Activated naive CD8-positive, alpha-beta T cell treated with anti-CD3 and anti-CD28 coated beads for 36 hours (primary cell): ENCODE data around the gene PTGDS. TPM values are rescaled to one million over a fixed set of nuclear protein-coding genes. Genes with fewer than 3 reads are reported as not detected.

ENCODE experiments used
- DNase-seq: peaks from one replicate; pipeline ENCODE4 v3.0.0; 2021
- H3K27ac Mint-ChIP-seq: one replicate; pipeline ENCODE4 v1.8.0; 2022; ENCODE audit warnings: mild to moderate bottlenecking, moderate library complexity, mixed read lengths
- H3K27me3 Mint-ChIP-seq: one replicate; pipeline ENCODE4 v1.8.0; 2022; ENCODE audit warnings: mild to moderate bottlenecking, mixed read lengths
- H3K36me3 Mint-ChIP-seq: one replicate; pipeline ENCODE4 v1.8.0; 2021; ENCODE audit warnings: mild to moderate bottlenecking, mixed read lengths
- H3K4me1 Mint-ChIP-seq: one replicate; pipeline ENCODE4 v1.8.0; 2021; ENCODE audit warnings: mixed read lengths
- H3K4me3 Mint-ChIP-seq: one replicate; pipeline ENCODE4 v1.8.0; 2022; ENCODE audit warnings: mild to moderate bottlenecking, moderate library complexity, mixed read lengths
- H3K9me3 Mint-ChIP-seq: one replicate; pipeline ENCODE4 v1.8.0; 2022; ENCODE audit warnings: mixed read lengths
- total RNA-seq, 2 experiments: library from RNA; stranded (reverse); gene quantifications; one replicate each; pipeline ENCODE4 v1.2.3, GENCODE V29; 2021

Gene PTGDS
- total RNA-seq, 2 experiments from 2014 or later: not detected

DNA sequence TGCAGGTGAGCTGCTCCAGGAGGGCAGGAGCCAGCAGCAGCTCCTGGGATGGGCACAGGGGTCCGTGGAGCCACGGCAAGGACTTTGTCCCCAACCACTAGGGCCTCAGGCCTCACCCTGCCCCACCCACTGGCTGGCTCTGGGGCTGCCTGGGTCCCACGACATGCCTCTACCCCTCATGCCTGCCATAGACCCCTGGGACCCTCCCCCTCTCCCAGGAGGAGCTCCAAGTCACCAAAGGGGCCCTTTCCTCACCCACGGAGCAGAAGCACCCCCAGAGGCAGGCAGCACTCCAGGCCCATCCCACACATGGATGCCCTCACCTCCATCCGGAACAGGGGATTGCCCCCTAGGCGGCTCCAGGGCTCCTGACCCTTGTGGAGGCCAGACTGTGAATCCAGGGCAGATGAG is 44.3 kb downstream of the PTGDS start:
- Mint-ChIP-seq H3K27me3 (no peaks in the 10 kb centered on the region), H3K4me3 (no peak overlapping the region), H3K4me1 (peaks cover under 1% of the 10 kb centered on the region), H3K36me3 (no peaks in the 10 kb centered on the region), H3K9me3 (no peaks in the 10 kb centered on the region), H3K27ac (no peak overlapping the region)
- DNase-seq: no peak

DNA sequence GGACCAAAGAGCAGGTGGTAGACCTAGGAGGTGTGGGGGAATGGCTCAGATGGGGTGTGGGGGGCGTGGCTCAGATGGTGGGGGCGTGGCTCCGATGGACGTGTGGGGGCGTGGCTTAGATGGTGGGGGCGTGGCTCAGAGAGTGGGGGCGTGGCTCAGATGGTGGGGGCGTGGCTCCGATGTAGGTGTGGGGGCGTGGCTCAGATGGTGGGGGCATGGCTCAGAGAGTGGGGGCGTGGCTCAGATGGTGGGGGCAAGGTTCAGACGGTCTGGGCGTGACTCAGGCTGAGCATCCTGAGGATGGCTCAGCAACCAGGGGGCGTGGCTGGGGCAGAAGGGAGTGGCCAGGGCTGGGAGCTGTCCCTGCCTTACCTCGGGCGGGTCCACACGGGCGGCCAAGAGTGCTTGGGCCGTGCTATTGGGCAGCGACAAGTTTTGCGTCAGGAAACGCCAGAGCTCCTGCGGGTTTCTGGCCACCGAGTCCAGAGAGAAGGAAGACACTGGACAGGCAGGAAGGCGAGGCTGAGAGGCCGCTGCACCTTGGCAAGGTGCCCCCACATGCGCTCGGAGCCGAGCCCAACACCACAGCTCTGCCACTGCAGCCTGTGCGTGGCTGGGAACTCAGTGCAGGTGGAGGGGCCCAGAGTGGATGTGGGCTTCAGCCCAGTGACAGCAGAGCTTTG is 44.8 kb downstream of the PTGDS start:
- no peaks in the 10 kb centered on the region for H3K9me3 Mint-ChIP-seq
- peaks cover 2% of the 10 kb centered on the region for H3K4me1 Mint-ChIP-seq

GRCh38 chr9:137022662-137023008 is 45.3 kb downstream of the PTGDS start:
- Mint-ChIP-seq H3K4me1 (peaks cover 4% of the 10 kb centered on the region), H3K27me3 (no peaks in the 10 kb centered on the region), H3K9me3 (no peaks in the 10 kb centered on the region), H3K36me3 (no peaks in the 10 kb centered on the region), H3K27ac (no peak overlapping the region), H3K4me3 (no peak overlapping the region)
- no peak for DNase-seq

More for the DNA sequence above, 44.8 kb downstream of the PTGDS start:
- DNase-seq: peak; percentile 76
- H3K27me3 Mint-ChIP-seq: no peaks in the 10 kb centered on the region
- no peak overlapping the region for H3K4me3 Mint-ChIP-seq
- H3K27ac Mint-ChIP-seq: no peak overlapping the region
- H3K36me3 Mint-ChIP-seq: no peaks in the 10 kb centered on the region

- no peak overlapping the region for H3K27ac Mint-ChIP-seq
- no peaks in the 10 kb centered on the region for H3K27me3 Mint-ChIP-seq
- H3K36me3 Mint-ChIP-seq: no peaks in the 10 kb centered on the region
- peaks cover 4% of the 10 kb centered on the region for H3K4me1 Mint-ChIP-seq
- no peak for DNase-seq
- H3K4me3 Mint-ChIP-seq: no peak overlapping the region
- H3K9me3 Mint-ChIP-seq: no peaks in the 10 kb centered on the region
Observed at GRCh38 chr9:137023157-137023556, 45.9 kb downstream of the PTGDS start.

GRCh38 chr9:137023583-137023991 is 46.3 kb downstream of the PTGDS start:
- no peak overlapping the region for H3K27ac Mint-ChIP-seq
- H3K27me3 Mint-ChIP-seq: no peaks in the 10 kb centered on the region
- no peak for DNase-seq

DNA sequence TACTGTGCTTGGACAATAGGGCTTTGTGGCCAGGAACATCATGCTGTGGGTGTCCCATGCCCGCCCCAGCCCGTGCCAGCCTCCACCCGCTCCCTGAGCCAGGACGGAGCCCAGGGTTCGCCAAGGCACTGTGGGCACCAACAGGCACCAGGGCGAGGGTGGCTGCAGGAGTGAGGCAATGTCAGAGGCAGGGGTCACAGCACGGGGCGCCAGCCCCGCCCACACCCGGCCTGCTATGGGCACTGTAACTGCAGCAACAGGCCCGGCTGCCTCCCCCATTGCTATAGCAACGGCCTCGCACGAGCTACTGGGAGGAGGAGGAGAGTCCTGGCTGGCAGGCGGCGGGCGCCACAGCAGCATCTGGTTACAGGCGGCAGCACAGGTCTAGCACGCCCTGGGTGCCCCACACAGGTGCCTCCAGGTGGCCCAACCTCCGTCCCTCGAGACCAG is 48.2 kb downstream of the PTGDS start:
- Mint-ChIP-seq H3K4me1 (peaks cover 20% of the 10 kb centered on the region), H3K27me3 (no peaks in the 10 kb centered on the region), H3K9me3 (no peaks in the 10 kb centered on the region), H3K4me3 (no peak overlapping the region), H3K36me3 (no peaks in the 10 kb centered on the region), H3K27ac (no peak overlapping the region)
- DNase-seq: no peak

More at GRCh38 chr9:137023583-137023991, 46.3 kb downstream of the PTGDS start:
- Mint-ChIP-seq H3K4me1 (peaks cover 4% of the 10 kb centered on the region), H3K9me3 (no peaks in the 10 kb centered on the region), H3K4me3 (no peak overlapping the region), H3K36me3 (no peaks in the 10 kb centered on the region)

DNA sequence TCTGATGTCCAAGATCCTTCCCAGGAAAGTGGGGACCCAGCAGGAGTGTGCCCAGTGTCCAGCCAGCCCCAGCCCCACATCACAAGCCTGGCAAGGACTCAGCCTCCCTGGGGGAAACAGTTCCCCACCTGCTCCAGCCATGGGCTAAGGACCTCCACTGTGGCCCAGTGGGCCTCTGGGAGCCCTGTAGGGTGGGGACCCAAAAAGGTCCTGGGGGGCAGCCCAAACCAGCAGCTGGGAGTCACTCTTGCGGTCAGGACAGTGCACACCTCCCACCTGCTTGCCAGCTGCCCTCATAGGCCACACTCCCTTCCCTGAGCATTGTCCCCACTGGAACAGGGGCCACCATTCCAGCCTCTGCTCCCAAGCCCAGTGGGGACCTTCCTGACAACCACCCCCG is 49.1 kb downstream of the PTGDS start:
- Mint-ChIP-seq H3K4me1 (peaks cover 24% of the 10 kb centered on the region), H3K36me3 (no peaks in the 10 kb centered on the region), H3K27ac (no peak overlapping the region), H3K27me3 (no peaks in the 10 kb centered on the region), H3K9me3 (no peaks in the 10 kb centered on the region), H3K4me3 (no peak overlapping the region)
- no peak for DNase-seq

GRCh38 chr9:137026828-137027227 is 49.5 kb downstream of the PTGDS start:
- Mint-ChIP-seq H3K4me1 (peaks cover 25% of the 10 kb centered on the region), H3K27ac (no peak overlapping the region)

DNA sequence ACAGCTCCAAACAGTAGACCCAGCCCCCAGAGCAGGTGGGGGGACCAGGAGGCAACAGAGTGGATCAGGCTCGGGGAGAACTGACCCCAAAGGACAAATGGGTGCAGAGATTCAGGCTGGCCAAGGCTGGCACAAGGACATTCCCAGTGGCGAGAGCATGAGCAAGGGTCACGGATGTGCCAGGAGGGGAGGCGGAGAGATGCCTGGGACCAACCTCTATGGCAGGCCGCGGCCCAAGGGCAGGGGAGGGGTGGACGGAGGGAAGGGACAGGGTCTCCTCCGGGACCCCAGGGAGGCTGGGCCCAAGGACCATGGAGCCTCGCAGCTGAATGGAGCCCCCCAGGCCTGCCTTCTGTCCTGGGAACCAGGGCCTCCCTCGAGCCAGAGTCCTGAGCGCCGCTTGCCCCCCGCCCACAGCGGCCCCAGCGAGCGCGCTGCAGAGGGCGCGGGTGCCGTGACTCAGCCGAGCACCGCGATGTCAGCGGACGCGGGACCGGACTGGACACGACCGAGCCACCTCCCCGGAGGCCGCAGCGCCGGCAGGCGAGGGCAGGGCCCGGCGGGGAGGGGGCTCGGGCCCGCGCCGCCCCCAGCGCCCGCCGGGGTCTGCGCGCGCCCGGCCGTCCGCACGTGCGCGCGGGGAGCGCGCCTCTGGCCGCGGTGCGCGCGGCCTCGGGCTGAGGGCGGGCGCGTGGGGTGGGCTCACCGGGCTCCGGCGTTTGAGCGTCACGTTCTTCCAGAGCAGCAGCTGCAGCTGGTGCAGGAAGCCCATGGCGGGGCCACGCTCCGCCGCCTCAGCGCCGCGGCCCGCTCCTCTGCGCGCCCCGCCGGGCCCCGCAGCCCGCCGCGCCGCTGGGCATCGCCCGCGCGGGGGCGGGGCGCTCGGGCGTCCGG is 50.3 kb downstream of the PTGDS start, which contains the start of gene ABCA2:
Gene ABCA2, minus strand, starts transcription at position 869 of the 894 bp plus-strand sequence. Its CDS starts 97 bp downstream, at position 772.
- Mint-ChIP-seq H3K9me3 (no peaks in the 10 kb centered on the region), H3K4me3 (peak within 1 kb of the TSS; percentile 68), H3K4me1 (peaks cover 28% of the 10 kb centered on the region), H3K27ac (no peak within 1 kb of the TSS), H3K27me3 (no peaks in the 10 kb centered on the region), H3K36me3 (no peaks in the 10 kb centered on the region)
- no peak for DNase-seq

More at GRCh38 chr9:137026828-137027227, 49.5 kb downstream of the PTGDS start:
- H3K9me3 Mint-ChIP-seq: no peaks in the 10 kb centered on the region
- no peaks in the 10 kb centered on the region for H3K36me3 Mint-ChIP-seq
- peak overlapping the region; percentile 68 for H3K4me3 Mint-ChIP-seq
- H3K27me3 Mint-ChIP-seq: no peaks in the 10 kb centered on the region
- no peak for DNase-seq

- Mint-ChIP-seq H3K36me3 (no peaks in the 10 kb centered on the region), H3K4me1 (peaks cover 28% of the 10 kb centered on the region), H3K9me3 (no peaks in the 10 kb centered on the region), H3K27me3 (no peaks in the 10 kb centered on the region), H3K27ac (no peak overlapping the region), H3K4me3 (peak overlapping the region; percentile 53)
- DNase-seq: peak; percentile 79
Observed at GRCh38 chr9:137028263-137029057, 51.2 kb downstream of the PTGDS start.

DNA sequence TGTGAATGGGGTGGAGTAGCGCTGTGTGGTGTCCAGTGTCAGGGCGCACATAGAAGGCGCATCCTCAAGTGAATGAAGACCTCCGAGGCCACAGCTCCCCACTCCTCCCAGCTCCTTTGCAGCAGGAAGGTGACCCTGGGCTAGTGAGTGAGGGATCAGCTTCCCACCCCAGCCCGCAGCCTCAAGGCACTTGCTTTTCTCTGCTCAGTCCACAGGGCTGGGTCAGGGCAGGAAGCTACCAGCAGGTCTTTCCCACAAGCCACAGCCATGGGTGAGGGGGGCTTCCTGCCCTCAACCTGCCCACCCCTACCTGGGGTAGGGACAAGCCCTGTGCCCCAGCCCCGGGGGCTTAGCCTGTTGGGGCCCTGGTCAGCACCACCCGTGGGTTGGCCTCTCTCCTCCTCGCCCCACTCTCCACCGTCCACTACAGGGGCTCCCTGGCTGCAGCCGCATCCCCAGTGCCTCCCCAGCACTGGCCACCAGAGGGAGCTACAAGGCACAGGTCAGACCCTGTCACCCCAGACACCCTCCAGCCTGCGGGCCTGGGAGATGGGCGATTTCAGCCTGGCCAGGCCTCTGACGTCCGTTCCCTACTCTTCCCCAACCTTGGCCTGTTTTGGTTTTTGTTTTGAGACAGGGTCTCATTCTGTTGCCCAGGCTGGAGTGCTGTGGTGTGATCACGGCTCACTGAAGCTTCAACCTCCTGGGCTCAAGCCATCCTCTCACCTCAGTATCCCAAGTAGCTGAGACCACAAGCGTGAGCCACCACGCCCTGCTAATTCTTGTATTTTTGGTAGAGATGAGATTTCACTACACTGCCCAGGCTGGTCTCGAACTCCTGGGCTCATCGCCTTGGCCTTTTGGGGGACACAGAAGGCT is 52.0 kb downstream of the PTGDS start:
- Mint-ChIP-seq H3K4me1 (peaks cover 32% of the 10 kb centered on the region), H3K27ac (no peak overlapping the region), H3K4me3 (peak overlapping the region; percentile 53), H3K9me3 (no peaks in the 10 kb centered on the region), H3K36me3 (no peaks in the 10 kb centered on the region), H3K27me3 (no peaks in the 10 kb centered on the region)
- peak; percentile 70 for DNase-seq

DNA sequence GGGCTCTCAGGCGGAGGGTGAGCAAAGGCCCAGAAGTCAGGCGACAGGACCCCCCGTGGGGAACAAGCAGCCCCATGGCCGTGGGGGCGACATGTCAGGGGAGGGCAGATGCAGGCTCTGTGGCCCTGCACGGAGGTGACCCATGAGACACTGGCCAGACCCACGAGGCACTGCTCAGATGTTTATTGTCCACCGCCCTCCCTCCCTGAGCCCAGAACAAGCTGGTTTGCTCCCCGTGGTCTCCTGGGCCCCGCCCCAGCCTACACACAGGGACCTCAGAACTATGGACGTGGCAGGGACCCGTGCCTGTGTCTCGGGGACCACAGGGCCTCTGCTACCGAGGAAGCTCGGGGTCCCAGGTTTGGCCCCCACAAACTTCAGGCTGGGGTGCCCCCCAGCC is 52.7 kb downstream of the PTGDS start:
- no peaks in the 10 kb centered on the region for H3K27me3 Mint-ChIP-seq
- no peak overlapping the region for H3K27ac Mint-ChIP-seq
- no peaks in the 10 kb centered on the region for H3K9me3 Mint-ChIP-seq
- no peaks in the 10 kb centered on the region for H3K36me3 Mint-ChIP-seq
- H3K4me1 Mint-ChIP-seq: peaks cover 39% of the 10 kb centered on the region
- H3K4me3 Mint-ChIP-seq: no peak overlapping the region
- no peak for DNase-seq

- peaks cover 40% of the 10 kb centered on the region for H3K4me1 Mint-ChIP-seq
Observed at GRCh38 chr9:137030538-137031527, 53.5 kb downstream of the PTGDS start.

More at GRCh38 chr9:137030538-137031527, 53.5 kb downstream of the PTGDS start:
- no peaks in the 10 kb centered on the region for H3K27me3 Mint-ChIP-seq
- no peaks in the 10 kb centered on the region for H3K9me3 Mint-ChIP-seq
- peak; percentile 47 for DNase-seq
- H3K27ac Mint-ChIP-seq: no peak overlapping the region
- H3K36me3 Mint-ChIP-seq: no peaks in the 10 kb centered on the region
- H3K4me3 Mint-ChIP-seq: no peak overlapping the region
